SK-N-SH (cell line): Measurements from ENCODE around the gene LRRFIP2.

ENCODE experiments used
- CTCF ChIP-seq: fragments of 200-600 bp; sonication (generic); IDR thresholded peaks from 2 replicates; pipeline ENCODE4 v1.6.1; 2017; ENCODE audit warnings: antibody characterized with exemption, mild to moderate bottlenecking, moderate library complexity
- EP300 ChIP-seq, 2 experiments: IDR thresholded peaks; 2 replicates each; pipeline versions ENCODE4 v1.4.0 to v1.6.1; 2012; ENCODE audit warnings: borderline replicate concordance in 1 of 2, low read depth in 1 of 2, low read length in 1 of 2
- FOXM1 ChIP-seq: IDR thresholded peaks from 2 replicates; pipeline ENCODE4 v1.4.0; 2012; ENCODE audit warnings: low read depth, mild to moderate bottlenecking
- NFIC ChIP-seq: IDR thresholded peaks from 2 replicates; pipeline ENCODE4 v1.4.0; 2012; ENCODE audit warnings: borderline replicate concordance
- POLR2AphosphoS5 ChIP-seq: IDR thresholded peaks from 2 replicates; pipeline ENCODE4 v1.6.1; 2012; ENCODE audit warnings: low read depth, low read length
- RAD21 ChIP-seq: IDR thresholded peaks from 2 replicates; pipeline ENCODE4 v1.6.1; 2012; ENCODE audit warnings: mild to moderate bottlenecking, low read length
- SIN3A ChIP-seq: IDR thresholded peaks from 2 replicates; pipeline ENCODE4 v1.6.1; 2012; ENCODE audit warnings: low read depth, mild to moderate bottlenecking, low read length, moderate library complexity, borderline replicate concordance
- TCF12 ChIP-seq: IDR thresholded peaks from 2 replicates; pipeline ENCODE4 v1.4.0; 2012
- YY1 ChIP-seq: IDR thresholded peaks from 2 replicates; pipeline ENCODE4 v1.4.0; 2012; ENCODE audit warnings: low read depth, mild to moderate bottlenecking
- TF ChIP-seq, protein P1 (sequence below): IDR thresholded peaks from 2 replicates; pipeline ENCODE4 v1.4.0; 2012; ENCODE audit warnings: low read depth

DNA sequence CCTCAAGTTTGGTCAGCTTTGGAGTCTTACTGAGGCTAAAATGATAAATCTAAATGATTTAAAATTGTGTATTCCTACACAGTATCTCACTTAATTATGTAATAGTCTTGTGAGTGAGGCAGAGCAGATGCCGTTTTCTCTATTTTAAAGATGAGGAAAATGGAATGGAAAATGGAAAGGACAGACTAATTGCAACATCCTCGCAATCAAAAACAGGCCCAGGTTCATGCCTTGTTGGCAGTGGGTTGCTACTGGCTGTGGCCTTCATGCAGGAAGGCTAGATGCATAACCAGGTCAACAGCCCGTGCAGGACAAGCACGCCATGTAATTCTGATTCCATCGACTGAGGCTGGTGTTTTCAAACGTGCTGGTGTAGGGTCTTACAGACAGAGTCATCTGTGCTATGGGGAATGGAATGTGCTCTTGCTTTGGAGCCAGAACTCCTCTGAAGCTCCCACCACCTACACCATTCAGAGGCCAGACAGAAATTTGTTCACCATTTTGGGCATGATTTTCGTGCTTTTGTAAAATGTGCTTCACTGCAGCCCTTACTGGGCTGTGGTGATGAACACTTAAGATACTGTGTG, 143.2 kb downstream of the LRRFIP2 start:
- TF ChIP-seq CTCF (no peak), TCF12 (no peak), EP300 (IDR thresholded peaks at IDR 0.05; ENCODE audit: borderline replicate concordance in 1 of 2, low read depth in 1 of 2, low read length in 1 of 2) (no peak), POLR2AphosphoS5 (no peak), NFIC (no peak), RAD21 (no peak), SIN3A (no peak), YY1 (no peak), FOXM1 (no peak)
- TF ChIP-seq, protein P1, sequence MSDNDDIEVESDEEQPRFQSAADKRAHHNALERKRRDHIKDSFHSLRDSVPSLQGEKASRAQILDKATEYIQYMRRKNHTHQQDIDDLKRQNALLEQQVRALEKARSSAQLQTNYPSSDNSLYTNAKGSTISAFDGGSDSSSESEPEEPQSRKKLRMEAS = no peak
